ENCODE results near the gene ANKRD20A1. TPM values are rescaled to one million over a fixed set of nuclear protein-coding genes. Genes with fewer than 3 reads are reported as not detected.
"Not testable (repeated sequence)": the region's sequence is repeated elsewhere in the genome, so short reads cannot be mapped to it uniquely, and the experiment has no call there.

ANKRD20A1 gene
- not detected in 2 replicates for total RNA-seq
- not detected for polyA plus RNA-seq (2012)

GRCh38 chr9:67858871-67859270 lies at the start of gene ANKRD20A1:
ANKRD20A1 (plus strand) TSS chr9:67858931; CDS start chr9:67859427, 496 bp downstream.
- DNase-seq (ENCODE audit: low read depth): not testable (repeated sequence)

GRCh38 chr9:67832088-67832487 lies 26.6 kb upstream of the ANKRD20A1 start:
- peak; percentile 5 for DNase-seq (ENCODE audit: low read depth)

Data from myocyte (in vitro differentiated cells).